ENCODE data around the gene CLUH. TPM values are rescaled to one million over a fixed set of nuclear protein-coding genes. Genes with fewer than 3 reads are reported as not detected.

Gene CLUH, protein sequence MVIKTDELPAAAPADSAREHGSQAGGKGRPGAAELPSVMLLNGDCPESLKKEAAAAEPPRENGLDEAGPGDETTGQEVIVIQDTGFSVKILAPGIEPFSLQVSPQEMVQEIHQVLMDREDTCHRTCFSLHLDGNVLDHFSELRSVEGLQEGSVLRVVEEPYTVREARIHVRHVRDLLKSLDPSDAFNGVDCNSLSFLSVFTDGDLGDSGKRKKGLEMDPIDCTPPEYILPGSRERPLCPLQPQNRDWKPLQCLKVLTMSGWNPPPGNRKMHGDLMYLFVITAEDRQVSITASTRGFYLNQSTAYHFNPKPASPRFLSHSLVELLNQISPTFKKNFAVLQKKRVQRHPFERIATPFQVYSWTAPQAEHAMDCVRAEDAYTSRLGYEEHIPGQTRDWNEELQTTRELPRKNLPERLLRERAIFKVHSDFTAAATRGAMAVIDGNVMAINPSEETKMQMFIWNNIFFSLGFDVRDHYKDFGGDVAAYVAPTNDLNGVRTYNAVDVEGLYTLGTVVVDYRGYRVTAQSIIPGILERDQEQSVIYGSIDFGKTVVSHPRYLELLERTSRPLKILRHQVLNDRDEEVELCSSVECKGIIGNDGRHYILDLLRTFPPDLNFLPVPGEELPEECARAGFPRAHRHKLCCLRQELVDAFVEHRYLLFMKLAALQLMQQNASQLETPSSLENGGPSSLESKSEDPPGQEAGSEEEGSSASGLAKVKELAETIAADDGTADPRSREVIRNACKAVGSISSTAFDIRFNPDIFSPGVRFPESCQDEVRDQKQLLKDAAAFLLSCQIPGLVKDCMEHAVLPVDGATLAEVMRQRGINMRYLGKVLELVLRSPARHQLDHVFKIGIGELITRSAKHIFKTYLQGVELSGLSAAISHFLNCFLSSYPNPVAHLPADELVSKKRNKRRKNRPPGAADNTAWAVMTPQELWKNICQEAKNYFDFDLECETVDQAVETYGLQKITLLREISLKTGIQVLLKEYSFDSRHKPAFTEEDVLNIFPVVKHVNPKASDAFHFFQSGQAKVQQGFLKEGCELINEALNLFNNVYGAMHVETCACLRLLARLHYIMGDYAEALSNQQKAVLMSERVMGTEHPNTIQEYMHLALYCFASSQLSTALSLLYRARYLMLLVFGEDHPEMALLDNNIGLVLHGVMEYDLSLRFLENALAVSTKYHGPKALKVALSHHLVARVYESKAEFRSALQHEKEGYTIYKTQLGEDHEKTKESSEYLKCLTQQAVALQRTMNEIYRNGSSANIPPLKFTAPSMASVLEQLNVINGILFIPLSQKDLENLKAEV (N-terminal part only)
- 10 to 100 TPM; 20.5 to 38.6 (median 29.3) TPM for polyA plus RNA-seq (ENCODE audit: insufficient read depth in 1 of 5, insufficient read length in 5 of 5, low replicate concordance in 1 of 5)
- long read RNA-seq, donor 1, result 0 reads
- long read RNA-seq, donor 2, result 0 reads
- long read RNA-seq, donor 3, partial matches to known transcripts, result 18 of 18 reads
- long read RNA-seq, donor 3, other reads (novel, unspliced or antisense), result 0 of 18 reads
- long read RNA-seq, donor 4, result 0 reads
- long read RNA-seq, donor 5, result 0 reads
- long read RNA-seq, donor 6, full-length matches to known transcripts, result 1 of 25 reads
- long read RNA-seq, donor 6, partial matches to known transcripts, result 24 of 25 reads
- long read RNA-seq, donor 6, other reads (novel, unspliced or antisense), result 0 of 25 reads
- long read RNA-seq, donor 7, partial matches to known transcripts, result 5 of 5 reads
- long read RNA-seq, donor 7, other reads (novel, unspliced or antisense), result 0 of 5 reads
- long read RNA-seq, donor 8, result 0 reads

DNA sequence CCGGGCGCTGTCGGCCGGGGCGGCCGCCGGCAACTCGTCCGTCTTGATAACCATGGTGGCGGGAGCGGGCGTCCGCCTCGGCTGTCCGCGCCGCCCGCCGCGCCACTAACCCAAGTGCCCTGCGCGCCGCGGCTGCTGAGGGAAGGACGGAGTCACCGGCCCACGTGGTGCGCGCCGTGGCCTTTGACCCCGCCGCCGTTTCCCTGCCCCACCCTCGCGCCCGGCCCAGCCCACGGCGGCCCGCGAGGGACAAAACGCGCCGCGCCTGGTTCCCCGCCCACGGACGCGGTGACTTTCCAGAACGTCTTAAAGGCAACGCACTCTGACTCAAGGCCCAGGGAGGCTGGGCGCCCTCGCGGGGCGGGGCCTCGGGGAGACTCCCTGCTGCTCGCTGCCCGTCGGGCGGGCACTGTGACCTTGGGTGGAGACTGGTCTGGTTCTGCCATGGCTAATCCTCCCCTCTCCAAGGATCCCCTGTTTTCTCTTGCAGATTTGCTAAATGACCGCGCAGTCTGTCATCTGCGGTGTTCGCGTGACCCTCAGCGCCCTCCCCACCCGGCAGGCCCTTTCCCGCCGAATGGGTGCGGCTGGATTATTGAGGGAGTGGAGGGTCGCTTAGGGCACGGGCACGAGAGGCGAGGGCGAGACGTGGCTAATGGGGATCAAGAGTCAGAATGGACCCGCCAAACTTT, at the start of gene CLUH:
Gene CLUH, minus strand, starts transcription at position 157 of the 692 bp plus-strand sequence. Its CDS starts 103 bp downstream, at position 54.
- peak; percentile 96 to 97 for DNase-seq

DNA sequence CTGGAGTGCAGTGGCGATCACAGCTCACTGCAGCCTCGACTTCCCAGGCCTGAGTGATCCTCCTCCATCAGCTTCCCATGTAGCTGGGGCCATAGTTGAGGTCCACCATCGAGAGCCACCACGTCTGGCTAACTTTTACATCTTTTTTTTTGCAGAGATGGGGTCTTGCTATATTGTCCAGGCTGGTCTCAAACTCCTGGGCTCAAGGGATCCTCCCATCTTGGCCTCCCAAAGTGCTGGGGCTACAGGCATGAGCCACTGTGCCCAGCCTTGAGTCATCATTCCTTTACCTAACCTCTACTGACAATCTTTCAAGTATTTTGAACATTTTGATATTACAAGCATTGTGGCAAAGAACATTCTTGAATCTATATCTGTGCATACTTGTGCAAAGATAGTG, 47.3 kb upstream of the CLUH start:
- no peak for DNase-seq

DNA sequence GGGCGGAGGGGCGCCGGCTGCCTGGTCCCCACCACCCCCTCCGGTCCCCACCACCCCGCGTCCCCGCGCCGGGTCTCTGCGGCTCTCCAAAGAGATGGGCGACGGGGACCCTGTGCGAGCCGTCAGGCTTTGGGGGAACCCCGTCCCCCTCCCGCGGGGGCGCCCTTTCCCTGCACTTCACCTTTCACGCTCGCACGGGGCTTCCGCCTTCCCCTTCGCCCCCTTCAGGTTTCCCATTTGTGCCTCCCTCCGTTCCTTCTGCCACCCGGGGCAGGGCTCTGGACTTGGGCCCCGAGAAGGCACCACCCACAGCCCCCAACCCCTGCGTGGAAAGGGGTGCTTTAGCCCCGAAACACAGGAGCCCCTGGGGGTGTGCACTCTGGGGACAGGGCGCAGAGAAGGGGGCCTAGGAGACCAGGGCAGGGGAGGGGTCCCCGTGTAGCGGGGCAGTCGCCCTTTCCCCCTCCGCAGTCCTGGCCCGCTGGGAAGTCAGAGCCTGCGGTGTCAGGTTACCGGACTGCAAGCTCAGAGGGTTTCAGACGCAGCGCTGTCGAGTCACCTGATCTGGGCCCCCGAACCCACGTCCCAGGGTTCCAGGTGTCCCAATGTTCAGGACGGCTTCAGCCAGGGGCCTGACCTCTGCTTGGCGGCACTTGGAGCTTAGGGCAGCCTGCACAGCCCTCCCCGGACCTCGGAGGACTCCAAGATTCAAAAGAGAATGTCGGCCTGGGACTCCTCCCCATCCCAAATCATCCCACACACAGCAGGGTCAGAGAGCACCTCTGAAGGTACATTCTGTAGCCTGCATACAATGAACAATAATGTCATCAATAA, 44.5 kb upstream of the CLUH start:
- no peak for DNase-seq

DNA sequence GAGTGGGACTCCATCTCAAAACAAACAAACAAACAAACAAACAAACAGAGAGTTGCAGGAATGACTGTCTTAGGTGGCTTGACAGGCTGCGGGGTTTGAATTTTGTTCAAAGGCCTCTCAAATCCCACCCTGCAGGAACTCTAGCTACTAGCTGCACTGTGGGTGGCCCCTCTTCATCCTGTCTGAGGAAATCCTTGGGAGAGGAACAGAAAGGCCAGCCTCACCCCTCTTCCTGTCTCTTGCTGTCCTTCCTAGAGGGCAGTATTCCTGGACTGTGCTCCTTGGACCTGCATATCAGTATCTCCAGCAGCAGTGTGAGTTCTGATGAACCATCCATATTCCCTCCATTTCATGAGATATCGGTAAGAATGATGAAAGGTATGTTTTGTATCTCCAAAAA, 39.9 kb upstream of the CLUH start:
- no peak for DNase-seq

DNA sequence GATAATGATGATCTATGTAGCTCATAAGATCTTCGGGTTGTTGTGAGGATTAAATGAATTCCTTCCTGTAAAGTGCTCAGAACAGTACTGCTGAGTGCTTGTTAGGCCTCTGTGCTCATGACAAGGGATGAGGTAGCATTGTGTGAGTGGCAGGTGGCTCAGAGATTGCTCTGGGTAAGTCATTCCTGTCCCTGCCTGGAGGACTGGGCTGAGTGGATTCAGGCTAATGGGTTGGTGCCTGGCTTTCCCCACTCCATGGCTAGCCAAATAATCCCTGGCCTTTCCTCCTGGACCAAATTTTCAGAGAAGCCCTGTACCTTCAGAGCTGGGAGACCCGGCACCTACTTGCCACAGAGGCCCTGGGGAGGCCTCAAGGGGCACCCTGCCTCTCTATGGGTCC, 39.2 kb upstream of the CLUH start:
- DNase-seq, result no peak

DNA sequence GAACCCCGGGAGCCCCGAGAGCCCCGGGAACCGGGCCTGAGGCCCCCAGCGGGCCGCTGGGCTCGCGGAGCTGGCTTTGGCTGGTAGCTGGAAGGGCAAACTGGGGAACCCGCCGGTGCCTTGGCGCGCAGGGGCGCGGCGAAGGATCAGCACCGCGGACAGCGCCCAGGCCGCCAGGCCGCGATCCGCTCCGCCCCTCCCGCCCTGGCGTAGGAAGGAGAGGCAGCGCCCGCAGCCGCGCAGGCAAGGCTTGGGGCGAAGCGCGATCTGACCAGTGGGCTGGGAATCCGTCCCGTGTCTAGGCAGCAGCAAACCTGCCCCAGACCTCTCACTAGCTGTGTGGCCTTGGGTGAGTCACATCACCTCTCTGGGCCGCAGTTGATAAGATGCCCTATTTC, 38.2 kb upstream of the CLUH start:
- peak; percentile 70 for DNase-seq

DNA sequence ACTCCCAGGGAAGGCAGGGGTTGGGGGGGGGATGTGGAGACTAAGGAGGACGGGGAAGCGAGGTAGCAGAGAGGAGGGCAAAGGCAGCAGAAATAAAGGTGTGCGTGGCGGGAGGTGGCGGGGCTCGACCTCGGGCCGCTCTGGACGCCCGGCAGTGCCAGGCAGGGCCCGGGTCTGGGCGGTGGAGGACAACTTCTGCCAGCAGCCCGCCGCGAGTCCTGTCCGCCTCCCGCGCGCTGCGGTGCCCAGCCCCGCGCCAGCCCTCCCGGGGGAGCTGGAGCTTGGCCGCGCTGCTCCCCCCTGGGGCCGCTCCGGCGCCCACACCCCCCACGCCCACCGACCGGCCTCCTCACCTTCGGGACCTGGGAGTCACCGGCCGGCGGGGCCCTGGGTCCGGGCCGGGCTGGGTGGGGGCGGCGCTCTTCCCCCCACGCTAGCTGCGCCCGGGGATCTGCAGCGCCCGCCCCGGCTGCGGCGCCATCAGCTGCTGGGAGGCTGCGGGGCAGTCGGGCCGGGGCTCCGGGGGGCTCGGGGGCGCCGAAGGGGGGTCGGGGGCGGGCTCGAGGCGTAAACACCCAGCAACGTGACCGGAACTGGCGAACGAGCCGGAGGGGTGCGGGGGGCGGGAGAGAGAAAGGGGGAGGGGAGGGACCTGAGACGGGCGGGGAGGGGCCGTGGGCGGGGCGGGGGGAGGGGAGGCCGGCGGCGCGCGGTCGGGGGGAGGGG, 37.7 kb upstream of the CLUH start, which contains the start of gene CCDC92B:
Gene CCDC92B, minus strand, starts transcription at position 595 of the 726 bp plus-strand sequence. CDS start 14,507 bp downstream, outside the sequence.
- DNase-seq, result no peak

DNA sequence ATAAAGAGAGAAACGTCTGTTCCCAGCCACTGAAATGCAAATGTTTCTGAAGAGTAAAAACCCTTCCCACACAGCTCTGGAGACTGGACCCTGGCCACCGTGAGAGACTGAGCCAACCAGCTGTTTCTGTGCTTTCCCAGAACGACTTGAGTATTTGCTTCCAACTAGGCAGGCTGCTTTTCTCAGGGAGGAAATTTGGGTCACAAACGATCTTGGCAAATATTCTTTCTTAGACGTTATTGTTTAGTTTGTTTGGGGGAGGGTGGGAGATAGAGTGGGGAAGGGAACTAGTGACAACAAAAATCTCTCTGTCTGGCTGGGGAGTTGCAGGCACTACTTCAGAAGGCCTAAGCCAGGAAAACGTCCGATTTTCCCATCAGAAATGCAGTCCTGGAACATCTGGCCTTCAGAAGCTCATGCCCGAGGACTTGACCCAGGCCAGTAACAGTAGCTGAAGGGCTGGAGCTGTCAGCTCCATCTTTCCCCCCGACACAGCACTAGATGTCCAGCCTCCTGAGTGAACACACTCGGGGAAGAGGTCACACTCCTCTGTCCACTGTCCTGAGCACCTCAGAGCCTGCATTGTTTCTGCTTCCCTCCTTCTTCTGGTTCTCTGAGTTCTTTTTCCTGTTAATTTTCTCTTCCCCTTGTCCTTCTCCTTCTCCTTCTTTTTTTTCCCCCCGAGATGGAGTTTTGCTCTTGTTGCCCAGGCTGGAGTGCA, 33.9 kb upstream of the CLUH start:
- DNase-seq, result peak; percentile 92 to 95

DNA sequence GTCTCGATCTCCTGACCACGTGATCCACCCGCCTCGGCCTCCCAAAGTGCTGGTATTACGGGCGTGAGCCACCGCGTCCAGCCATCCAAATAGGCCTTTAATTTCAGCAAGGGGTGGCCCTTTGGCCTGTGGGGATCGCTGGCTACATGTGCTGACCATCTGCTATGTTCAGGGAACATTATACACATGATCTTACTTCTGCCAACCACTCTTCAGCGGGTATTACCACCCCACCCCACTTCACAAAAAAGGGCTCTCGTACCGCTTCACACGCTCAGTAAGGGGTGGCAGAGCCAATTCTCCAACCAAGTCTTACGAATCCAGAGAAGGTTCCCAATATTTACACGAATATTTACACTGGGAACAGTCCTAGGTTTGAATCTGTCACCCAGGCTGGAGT, 26.1 kb upstream of the CLUH start:
- DNase-seq, result no peak

DNA sequence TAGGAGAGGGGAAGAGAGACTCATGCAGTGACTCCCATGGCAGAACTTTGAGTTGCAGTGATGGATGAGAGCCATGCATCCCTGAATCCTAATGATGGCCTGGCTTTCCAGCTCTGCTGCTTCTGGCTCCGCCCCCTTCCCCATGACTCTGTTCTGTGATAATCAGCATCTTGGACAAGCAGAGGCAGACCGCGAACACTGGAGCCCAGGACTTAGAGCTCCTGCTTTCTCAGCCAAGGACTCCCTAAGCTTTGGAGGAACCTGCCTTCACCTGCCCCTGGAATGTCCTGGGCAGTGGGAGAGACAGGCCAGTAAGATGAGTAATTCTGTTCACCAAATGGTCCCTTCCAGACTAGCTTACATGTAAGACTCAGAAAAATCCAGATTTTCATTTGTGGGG, 25.4 kb upstream of the CLUH start:
- DNase-seq, result no peak

DNA sequence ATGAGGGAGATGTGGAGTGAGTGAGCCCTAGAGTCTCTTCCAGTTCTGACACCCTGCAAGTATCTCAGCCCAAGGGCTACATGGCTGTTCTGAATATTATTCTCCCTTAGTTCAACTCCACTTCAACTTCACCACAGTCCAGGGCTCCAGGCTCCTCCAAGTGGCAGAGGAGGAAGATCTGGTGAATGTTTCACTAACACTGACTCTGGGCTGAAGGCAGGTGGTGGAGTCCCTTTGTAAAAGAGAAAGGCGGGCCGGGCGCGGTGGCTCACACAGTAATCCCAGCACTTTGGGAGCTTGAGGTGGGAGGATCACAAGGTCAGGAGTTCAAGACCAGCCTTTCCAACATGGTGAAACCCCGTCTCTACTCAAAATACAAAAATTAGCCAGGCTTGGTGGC, 24.3 kb upstream of the CLUH start:
- DNase-seq, result no peak

DNA sequence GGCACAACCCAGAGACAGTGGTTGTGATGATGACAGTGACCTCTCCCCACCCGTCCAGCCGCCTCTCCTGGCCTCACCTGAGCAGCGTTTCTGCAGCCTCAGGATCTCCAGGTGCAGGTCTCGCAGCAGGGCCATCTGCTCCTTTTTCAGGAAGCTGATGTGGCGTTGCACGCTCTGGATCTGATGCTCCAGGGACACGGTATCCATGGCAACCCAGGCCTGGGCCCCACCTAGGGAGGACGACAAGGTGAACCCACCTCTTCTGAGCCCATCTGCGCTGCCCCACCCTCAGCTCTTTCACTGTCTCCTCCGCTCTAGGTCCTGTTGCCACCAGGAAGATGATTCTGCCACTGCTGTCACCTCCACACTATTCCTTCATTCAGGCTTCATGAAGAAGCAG, 23.4 kb upstream of the CLUH start:
- no peak for DNase-seq

DNA sequence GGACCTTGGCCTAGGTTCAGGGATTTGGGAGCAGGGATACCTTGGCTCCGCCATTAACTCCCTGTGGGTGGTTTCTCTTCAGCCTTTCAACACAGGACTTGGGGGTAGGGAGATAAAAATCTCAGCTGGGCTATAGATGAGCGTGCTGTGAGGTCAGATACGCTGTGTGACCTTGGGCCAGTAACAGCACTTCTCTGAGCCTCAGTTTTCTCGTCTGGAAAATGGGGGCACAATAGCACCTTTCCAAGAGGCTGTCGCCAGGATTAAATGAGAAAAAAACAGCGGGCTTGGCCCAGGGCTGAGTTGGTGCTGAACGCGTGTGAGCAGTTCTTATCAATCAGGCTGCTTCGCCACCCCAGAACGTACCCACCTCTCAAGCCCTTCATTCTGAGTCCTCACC, 20.2 kb upstream of the CLUH start:
- no peak for DNase-seq

DNA sequence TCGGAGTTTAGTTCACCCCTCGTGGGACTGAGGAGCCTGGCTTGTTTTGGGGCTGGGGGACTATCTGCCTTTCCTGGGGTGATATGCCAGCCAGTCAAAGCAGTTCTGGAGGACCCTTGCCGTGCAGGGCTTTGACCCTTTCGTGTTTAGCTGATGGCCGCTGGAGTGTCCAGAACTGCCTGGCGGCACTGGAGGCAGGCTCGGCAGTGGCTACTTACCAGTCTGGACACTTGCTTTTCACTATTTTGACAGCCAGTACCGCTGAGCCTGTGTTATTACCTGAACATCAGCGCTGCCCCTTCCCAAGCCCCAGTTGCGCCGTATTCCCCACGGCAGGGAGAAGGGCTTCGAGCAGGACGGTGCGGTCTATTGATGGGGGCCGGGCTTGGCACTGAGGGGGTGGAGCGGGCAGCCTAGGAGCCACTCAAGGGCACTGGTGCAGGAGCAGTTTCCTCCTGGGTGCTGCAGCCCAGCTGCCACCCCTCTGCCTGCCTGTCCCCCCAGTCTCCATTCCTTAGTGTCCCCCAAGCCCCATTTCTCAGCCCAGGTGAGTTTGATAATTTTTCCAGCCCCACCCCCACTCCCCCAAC, 19.3 kb upstream of the CLUH start:
- DNase-seq, result no peak

DNA sequence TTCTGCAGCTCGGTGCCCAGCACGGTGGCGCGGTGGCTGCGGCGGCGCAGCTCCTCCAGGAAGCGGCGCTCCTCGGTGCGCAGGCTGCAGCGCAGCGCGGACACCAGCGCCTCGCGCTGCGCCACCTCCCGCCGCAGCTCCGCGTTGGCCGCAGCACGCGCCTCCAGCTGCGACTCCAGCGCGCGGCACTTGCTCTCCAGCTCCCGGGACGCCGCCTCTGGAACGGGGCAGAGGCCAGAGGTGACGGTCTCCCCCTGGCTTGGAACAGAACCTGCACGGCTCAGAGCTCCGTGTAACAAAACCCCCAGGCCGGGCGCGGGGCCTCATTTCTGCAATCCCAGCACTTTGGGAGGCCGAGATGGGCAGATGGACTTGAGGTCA, 13.2 kb upstream of the CLUH start:
- no peak for DNase-seq

DNA sequence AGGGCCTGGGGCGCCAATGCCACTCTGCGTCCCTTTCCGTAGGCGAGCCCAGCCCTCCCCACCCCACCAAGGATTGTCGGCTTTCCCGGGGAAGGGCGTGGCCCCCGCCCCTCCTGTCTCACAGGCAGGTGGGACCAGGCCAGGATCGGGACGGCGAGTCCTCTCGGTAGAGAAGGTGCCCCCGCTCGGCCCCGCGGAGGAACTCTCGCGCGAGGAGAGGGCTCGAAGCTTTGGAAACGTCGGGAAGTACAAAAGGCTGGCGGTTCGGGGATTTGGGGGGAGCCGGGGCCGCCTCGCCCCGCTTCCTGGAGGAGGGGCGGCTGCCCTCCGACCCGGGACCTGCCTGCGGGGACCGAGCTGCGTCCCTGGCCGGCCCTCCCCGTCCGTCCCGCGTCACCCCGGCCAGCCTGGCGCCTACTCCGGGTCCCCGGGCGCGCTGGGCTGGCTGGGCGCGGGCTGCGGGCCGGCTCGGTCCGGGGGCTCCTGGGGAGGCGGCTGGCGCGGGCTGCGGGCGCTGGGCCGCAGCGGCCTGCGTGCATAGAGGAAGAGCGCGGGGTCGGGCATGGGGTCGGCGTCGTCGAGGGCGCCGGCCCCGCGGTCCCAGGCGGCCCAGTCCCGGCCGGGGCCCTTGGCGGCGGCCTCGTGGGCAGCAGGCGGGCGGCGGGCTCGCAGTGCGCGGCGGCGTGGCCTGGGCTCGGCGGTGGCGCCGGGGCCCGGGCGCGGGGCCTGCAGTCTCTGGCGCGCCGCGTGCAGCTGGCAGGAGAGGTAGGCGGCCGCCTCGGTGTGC, 12.6 kb upstream of the CLUH start:
- no peak for DNase-seq

All from right lung (tissue), 10 donors.